Mucosa of stomach (tissue), 1 donor: ENCODE measurements around the gene UCP3.

Experiments used
- H3K27me3 ChIP-seq: one replicate; pipeline ENCODE4 v1.7.0; 2013; ENCODE audit warnings: mild to moderate bottlenecking, low read length; ENCODE audit not compliant: control insufficient read depth, insufficient read depth
- H3K36me3 ChIP-seq: one replicate; pipeline ENCODE4 v1.7.0; 2013; ENCODE audit warnings: low read length; ENCODE audit not compliant: control insufficient read depth, insufficient read depth
- H3K4me1 ChIP-seq: one replicate; pipeline ENCODE4 v1.7.0; 2013; ENCODE audit warnings: mild to moderate bottlenecking, low read length; ENCODE audit not compliant: control insufficient read depth, insufficient read depth
- H3K4me3 ChIP-seq: one replicate; pipeline ENCODE4 v1.7.0; 2013; ENCODE audit warnings: low read length
- H3K9ac ChIP-seq: one replicate; pipeline ENCODE4 v1.7.0; 2013; ENCODE audit warnings: mild to moderate bottlenecking, low read length, moderate library complexity
- H3K9me3 ChIP-seq: one replicate; pipeline ENCODE4 v1.7.0; 2013; ENCODE audit warnings: mild to moderate bottlenecking, low read length, moderate library complexity; ENCODE audit not compliant: control insufficient read depth
- donor health status: Pancreatic carcinoma.

Gene UCP3

DNA sequence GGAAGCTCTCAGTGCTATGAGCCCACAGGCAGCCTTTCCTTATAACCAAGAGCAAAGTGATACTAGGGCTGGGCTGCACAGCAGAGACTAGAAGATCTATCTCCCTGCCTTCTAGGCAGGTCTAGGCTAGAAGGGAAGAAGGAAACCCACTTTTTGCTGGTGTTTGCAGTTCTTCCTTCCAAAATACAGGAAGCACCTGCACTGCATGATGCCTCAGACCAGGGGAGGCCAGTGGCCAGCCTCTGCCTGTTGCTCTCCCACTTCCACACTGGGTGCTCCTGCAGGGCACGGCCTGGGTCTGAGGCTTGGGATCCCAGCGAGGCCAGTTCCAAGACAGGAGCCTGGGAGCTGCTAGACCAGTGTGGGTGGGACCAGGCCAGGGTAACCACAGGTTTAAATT is 6.0 kb upstream of the UCP3 start:
- H3K4me1 ChIP-seq = peaks cover 52% of the 10 kb centered on the region
- H3K4me3 ChIP-seq = no peak overlapping the region
- no peaks in the 10 kb centered on the region for H3K36me3 ChIP-seq
- H3K9ac ChIP-seq = no peak overlapping the region
- H3K27me3 ChIP-seq = no peaks in the 10 kb centered on the region
- H3K9me3 ChIP-seq = no peaks in the 10 kb centered on the region

DNA sequence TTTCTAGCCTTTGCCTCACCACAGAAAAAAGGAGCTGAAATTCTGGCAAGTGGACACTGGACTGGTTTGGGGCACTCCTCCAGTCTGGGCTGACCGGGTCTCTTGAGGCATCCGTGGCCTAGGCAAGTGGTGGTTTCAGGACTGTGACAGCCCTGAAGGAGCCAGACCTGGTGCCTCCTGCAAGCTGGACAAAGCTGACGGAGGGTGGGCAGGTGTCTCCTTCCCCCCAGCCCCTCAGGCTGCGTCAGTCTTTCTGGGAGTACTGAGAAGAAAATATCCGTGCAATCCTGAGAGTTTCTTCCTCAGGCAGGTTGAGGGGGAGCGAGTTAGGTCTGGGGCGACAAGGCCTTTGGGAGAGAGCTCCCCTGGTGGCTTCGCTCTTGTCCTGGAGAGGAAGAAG is 4.3 kb upstream of the UCP3 start:
- no peaks in the 10 kb centered on the region for H3K9me3 ChIP-seq
- H3K27me3 ChIP-seq = no peaks in the 10 kb centered on the region
- no peaks in the 10 kb centered on the region for H3K36me3 ChIP-seq
- H3K4me3 ChIP-seq = no peak overlapping the region
- H3K4me1 ChIP-seq = peaks cover 49% of the 10 kb centered on the region
- H3K9ac ChIP-seq = no peak overlapping the region

DNA sequence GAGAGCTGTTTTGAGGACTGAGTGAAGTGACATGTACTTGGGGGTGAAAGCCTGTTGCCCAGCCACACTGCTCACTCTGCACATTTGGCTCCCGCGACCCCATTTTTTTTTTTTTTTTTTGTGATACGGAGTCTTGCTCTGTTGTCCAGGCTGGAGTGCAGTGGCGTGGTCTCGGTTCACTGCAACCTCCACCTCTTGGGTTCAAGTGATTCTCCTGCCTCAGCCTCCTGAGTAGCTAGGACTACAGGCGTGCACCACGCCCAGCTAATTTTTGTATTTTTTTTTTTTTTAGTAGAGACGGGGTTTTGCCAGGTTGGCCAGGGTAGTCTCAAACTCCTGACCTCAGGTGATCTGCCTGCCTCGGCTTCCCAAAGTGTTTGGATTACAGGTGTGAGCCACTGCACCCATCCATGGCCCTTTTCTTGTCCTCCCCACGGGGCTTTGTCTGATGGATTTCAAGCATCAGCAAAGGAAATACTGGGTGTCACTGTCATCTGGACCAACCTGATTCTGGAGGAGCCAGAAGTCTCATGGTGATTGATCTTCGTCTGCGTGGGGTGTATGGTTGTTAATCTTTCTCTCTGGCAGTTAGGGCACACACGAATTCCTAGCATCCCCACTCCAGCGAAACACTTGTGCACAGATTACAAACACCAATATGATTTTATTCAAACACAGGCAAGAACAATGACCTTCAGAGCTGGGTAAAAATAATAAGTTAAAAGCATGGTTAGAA is 3.4 kb upstream of the UCP3 start:
- H3K36me3 ChIP-seq = no peaks in the 10 kb centered on the region

DNA sequence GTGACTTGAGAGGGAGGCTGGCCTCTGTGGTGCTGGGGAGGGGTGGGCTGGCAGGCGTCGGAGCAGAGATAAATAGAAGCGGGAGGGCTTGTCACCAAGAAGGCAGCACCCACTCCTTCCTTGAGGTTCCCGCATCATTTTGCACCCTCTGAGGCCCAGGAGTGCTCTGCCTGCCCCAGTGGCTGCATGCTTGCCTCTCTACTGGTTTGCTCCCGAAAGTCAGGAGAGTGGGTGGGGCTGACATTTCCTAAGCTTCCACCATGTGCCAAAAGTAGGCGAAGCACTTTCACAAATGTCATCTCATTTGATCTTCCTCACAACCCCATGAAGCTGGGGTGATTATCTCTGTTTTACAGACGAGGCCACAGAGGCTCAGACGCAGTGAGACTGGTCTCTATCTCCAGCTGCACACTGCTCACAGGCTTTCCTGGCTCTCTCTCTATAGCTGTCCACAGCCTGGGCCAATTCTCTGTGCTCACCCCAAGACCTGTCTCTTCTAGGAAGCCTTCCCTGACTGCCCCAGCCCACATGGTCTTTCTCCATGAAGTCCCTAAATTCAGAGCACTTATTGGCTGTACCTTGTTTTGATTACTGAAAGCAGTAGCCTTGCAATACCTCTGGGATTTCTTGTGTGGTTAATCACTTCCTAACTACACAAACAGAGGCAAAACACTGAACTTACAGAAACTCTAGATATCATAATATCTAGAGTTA is 2.6 kb upstream of the UCP3 start:
- Histone ChIP-seq H3K27me3 (no peaks in the 10 kb centered on the region), H3K9ac (no peak overlapping the region)

More for the DNA sequence above, 3.4 kb upstream of the UCP3 start:
- Histone ChIP-seq H3K27me3 (no peaks in the 10 kb centered on the region), H3K4me3 (no peak overlapping the region), H3K9ac (no peak overlapping the region), H3K9me3 (no peaks in the 10 kb centered on the region), H3K4me1 (peaks cover 41% of the 10 kb centered on the region)

DNA sequence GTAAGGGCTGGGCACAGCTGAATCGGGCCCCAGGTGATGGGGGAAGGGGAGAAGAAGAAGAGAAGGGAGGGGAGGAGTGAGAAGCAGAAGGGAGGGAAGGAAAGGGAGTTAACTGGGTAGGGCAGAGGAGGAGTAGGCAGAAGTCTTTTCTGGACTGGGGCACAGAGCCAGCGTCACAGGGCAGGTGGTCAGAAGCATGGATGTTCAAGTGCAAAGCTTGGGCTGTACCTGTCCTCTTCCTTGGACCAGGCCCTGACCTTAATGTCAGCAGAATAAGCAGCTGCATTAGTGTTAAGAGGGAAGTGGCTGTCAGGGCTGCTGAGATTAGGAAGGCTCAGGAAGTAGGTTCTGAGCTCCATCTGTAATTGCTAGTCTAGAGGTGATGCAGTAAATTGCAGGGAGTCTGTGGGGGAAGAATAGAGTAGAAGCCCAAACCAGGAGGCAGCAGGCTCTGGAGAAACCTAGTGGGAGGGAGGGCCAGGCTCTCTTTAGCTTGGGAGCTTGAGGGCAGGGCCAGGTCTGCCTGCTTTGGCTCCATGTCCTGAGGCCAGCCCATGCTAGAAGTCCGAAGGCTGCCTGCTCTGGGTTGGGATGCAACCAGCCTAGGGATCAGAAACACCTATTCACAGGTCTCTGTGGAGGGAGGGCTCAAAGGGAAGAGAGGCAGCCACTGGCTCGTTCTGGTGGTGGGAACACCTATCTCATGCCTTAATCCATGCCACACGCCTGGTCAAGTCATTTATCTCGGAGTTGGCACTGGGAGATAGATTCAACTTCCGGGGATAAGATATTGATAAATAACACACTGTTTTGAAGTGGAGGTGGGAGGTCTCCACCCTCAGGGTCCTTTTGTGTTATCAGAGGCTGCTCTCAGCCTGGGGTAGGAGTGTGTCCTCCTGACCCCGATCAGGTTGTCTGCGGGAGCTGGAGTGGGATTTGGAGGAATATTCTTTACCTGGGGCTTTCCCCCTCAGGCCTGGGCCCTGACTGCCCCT is 1.7 kb upstream of the UCP3 start:
- H3K36me3 ChIP-seq = no peaks in the 10 kb centered on the region
- peaks cover 30% of the 10 kb centered on the region for H3K4me1 ChIP-seq
- no peak overlapping the region for H3K9ac ChIP-seq
- H3K27me3 ChIP-seq = no peaks in the 10 kb centered on the region
- no peak overlapping the region for H3K4me3 ChIP-seq
- no peaks in the 10 kb centered on the region for H3K9me3 ChIP-seq

More for the DNA sequence above, 2.6 kb upstream of the UCP3 start:
- Histone ChIP-seq H3K9me3 (no peaks in the 10 kb centered on the region), H3K4me3 (no peak overlapping the region), H3K36me3 (no peaks in the 10 kb centered on the region), H3K4me1 (peaks cover 34% of the 10 kb centered on the region)

DNA sequence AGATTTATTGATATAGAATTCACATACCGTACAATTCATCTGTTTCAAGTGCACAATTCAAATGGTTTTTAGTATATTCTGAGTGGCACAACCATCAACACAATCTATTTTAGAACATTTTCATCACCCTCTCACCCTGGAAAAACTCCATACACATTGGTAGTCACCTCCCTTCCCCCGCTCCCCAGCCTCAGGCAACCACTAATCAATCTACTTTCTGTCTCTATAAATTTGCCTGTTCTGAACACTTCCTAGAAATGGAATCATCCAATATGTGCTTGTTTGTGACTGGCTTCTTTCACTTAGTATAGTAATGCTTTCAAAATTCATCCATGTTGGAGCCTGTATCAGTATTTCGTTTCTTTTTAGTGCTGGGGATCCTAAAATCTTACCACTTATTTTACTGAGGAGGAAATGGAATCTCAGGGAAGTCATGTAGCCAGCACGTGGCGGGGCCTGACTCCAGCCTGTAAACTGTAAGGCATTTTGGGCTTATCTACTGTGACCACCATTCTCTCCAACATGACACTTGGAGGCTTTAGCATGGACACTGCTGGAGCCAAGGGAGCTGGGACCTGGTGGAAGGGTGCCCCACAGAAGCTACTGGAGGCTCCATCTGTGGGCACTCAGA is 905 bp upstream of the UCP3 start:
- H3K4me1 ChIP-seq = peaks cover 35% of the 10 kb centered on the region
- no peak overlapping the region for H3K4me3 ChIP-seq
- no peak overlapping the region for H3K9ac ChIP-seq
- H3K9me3 ChIP-seq = no peaks in the 10 kb centered on the region
- H3K36me3 ChIP-seq = no peaks in the 10 kb centered on the region
- H3K27me3 ChIP-seq = no peaks in the 10 kb centered on the region

DNA sequence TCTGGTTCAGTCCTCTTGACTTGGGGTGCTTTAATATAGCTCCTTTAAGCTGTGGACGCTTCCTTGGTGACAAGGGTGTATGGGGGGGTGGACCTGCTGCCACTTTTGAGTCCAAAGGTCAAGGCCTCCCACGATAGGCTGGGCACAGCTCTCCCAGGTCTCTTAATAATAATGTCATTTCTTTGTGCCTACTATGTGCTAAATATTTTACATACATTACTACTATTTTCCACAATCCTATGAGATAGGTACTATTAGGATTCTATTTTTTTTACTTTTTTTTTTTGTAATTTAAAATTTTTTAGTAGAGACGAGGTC is 304 bp upstream of the UCP3 start:
- H3K36me3 ChIP-seq = no peaks in the 10 kb centered on the region
- no peaks in the 10 kb centered on the region for H3K9me3 ChIP-seq
- H3K27me3 ChIP-seq = no peaks in the 10 kb centered on the region
- H3K9ac ChIP-seq = no peak overlapping the region
- peaks cover 35% of the 10 kb centered on the region for H3K4me1 ChIP-seq
- no peak overlapping the region for H3K4me3 ChIP-seq

DNA sequence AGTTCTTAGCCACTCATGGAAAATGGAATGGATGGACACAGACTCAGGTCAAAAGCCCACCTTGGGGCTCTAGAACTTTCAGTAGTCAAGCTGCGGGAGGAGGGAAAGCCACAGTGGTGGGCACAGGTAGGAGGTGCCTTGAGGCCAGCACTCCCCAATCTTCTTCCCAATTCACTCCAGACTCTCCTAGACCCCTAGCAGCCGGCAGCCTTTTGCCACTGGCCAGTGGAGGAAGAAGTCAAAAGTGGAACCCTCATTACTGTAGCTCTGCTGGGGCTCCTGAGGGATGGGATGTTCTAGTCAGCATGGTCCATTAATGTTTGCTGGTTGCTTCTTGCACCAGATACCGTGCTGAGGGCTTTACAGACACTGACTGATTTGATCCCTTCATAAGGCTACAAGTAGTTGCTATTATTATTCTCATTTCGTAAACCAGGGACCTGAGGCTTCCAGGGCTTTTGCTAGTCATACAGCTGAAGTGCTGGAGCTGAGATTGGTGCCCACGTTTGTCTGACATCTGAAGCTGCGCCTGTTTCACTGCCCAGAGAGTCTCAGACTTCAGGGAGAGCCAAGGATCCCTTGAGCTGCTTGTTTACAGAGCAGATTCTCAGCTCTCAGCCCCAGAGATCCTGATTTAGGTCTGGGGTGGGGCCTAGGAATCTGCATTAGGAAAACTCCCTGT is 1.1 kb downstream of the UCP3 start:
- H3K36me3 ChIP-seq = no peaks in the 10 kb centered on the region
- no peak overlapping the region for H3K9ac ChIP-seq

DNA sequence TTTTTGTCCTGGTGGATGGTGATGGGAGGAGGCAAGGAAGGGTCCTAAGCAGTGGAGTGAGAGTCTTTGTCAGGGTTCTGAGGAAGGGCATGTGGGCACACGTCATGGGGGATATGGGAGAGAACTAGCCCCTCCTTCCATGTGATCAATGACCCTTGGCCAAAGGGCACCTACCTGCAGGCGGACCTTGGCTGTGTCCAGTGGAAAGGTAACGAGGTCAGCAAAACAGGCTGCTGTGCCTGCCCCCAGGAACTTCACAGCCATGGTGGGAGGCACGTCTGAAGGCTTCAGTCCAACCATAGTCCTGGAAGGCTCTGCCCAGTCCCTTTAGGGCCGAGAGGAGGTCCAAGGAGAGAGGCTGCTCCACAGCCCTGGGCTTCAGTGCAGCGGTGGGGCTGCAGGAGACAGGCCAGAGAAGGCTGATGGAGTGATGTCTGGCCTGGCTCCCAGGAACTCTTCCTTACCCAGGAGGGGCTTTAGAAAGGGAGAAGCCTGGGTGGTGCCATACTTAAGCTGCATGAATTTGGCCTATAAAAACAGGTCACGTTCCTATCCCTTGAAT is 2.1 kb downstream of the UCP3 start:
- Histone ChIP-seq H3K4me3 (no peak overlapping the region), H3K36me3 (no peaks in the 10 kb centered on the region), H3K27me3 (no peaks in the 10 kb centered on the region), H3K9ac (no peak overlapping the region), H3K9me3 (no peaks in the 10 kb centered on the region), H3K4me1 (peaks cover 38% of the 10 kb centered on the region)

More for the DNA sequence above, 1.1 kb downstream of the UCP3 start:
- Histone ChIP-seq H3K9me3 (no peaks in the 10 kb centered on the region), H3K27me3 (no peaks in the 10 kb centered on the region), H3K4me3 (no peak overlapping the region), H3K4me1 (peaks cover 35% of the 10 kb centered on the region)

DNA sequence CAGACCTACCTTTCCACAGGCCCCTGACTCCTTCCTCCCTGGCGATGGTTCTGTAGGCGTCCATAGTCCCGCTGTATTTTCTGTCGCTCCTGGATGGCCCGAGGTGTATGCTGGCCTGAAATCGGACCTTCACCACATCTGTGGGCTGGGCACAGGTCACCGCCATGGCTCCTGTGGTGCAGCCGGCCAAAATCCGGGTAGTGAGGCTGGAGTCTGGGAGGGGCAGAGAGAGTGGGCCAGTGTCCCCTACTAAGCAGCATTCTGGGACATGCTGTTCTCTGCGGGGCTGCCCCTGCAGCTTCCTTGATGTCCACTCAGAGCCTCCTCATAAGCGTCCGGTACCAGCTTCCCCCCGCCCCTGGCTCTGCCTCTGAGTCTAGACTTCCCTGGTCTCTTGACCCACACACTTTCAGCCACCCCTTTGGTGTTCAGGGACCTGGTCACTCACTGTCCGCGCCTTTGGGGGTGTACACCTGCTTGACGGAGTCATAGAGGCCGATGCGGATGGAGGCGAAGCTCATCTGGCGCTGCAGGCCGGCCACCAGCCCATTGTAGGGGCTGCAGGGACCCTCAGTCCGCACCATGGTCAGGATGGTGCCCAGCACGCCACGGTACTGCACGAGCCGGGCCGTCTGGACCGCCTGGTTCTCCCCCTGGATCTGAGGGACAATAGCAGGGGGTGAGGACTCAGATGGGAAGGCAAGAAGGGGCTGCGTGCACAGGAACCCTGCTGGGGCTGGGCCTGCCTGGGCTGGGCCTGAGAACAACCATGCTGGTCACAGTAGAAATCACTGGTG is 3.0 kb downstream of the UCP3 start:
- H3K9ac ChIP-seq = no peak overlapping the region
- peaks cover 39% of the 10 kb centered on the region for H3K4me1 ChIP-seq
- no peaks in the 10 kb centered on the region for H3K36me3 ChIP-seq

More for the DNA sequence above, 3.0 kb downstream of the UCP3 start:
- H3K27me3 ChIP-seq = no peaks in the 10 kb centered on the region
- H3K9me3 ChIP-seq = no peaks in the 10 kb centered on the region
- no peak overlapping the region for H3K4me3 ChIP-seq
